Keratinocyte (primary cell): ENCODE data around the gene SKAP1.

Experiments used
- CTCF ChIP-seq, 3 experiments: IDR thresholded peaks in 1 of 3; conservative IDR thresholded peaks in 1 of 3; optimal IDR thresholded peaks in 1 of 3; 2 replicates in 2 of 3; 3 replicates in 1 of 3; pipeline versions ENCODE3 to v1.5.1; 2011; ENCODE audit warnings: low read length in 3 of 3, mild to moderate bottlenecking in 3 of 3, moderate library complexity in 2 of 3, control low read depth in 1 of 3, inconsistent platforms in 1 of 3; ENCODE audit not compliant: insufficient read depth in 2 of 3; ENCODE audit errors: extremely low read depth in 1 of 3
- EZH2 ChIP-seq: IDR thresholded peaks from one replicate; pipeline ENCODE4 v1.6.1; 2012; ENCODE audit warnings: inconsistent platforms, mild to moderate bottlenecking, low read length, moderate library complexity

GRCh38 chr17:48388955-48389743 lies 40.9 kb downstream of the SKAP1 start:
- TF ChIP-seq CTCF (optimal IDR thresholded peaks at IDR 0.05 in 1 of 3, IDR thresholded peaks at IDR 0.05 in 1 of 3, conservative IDR thresholded peaks at IDR 0.05 in 1 of 3; ENCODE audit: extremely low read depth in 1 of 3, insufficient read depth in 2 of 3, low read length in 3 of 3) (no peak), EZH2 (no peak)
